Osteoblast (primary cell): Measurements from ENCODE around the gene EIF2D. TPM values are rescaled to one million over a fixed set of nuclear protein-coding genes. Genes with fewer than 3 reads are reported as not detected.

ENCODE experiments used
- DNase-seq: peaks from one replicate; pipeline ENCODE4 v3.0.0; 2011; ENCODE audit warnings: low spot score, mixed read lengths; ENCODE audit not compliant: insufficient read length; ENCODE audit errors: missing footprints
- H2AFZ ChIP-seq: 2 replicates; pipeline ENCODE4 v1.6.0; 2011; ENCODE audit warnings: mild to moderate bottlenecking, low read length
- H3K27ac ChIP-seq: 2 replicates; pipeline ENCODE4 v1.5.1; 2011; ENCODE audit warnings: mild to moderate bottlenecking, low read depth, low read length, moderate library complexity
- H3K27me3 ChIP-seq: 2 replicates; pipeline ENCODE4 v1.6.0; 2012; ENCODE audit warnings: mild to moderate bottlenecking, control low read depth, inconsistent platforms, low read length, moderate library complexity; ENCODE audit not compliant: insufficient read depth
- H3K36me3 ChIP-seq: 2 replicates; pipeline ENCODE4 v1.5.1; 2011; ENCODE audit warnings: mild to moderate bottlenecking, low read length, control low read depth, moderate library complexity; ENCODE audit not compliant: insufficient read depth
- H3K4me1 ChIP-seq: 2 replicates; pipeline ENCODE4 v1.5.1; 2011; ENCODE audit warnings: mild to moderate bottlenecking, low read length, control low read depth, moderate library complexity; ENCODE audit not compliant: insufficient read depth
- H3K4me2 ChIP-seq: 2 replicates; pipeline ENCODE4 v1.6.0; 2011; ENCODE audit warnings: mild to moderate bottlenecking, low read length; ENCODE audit not compliant: insufficient read depth
- H3K4me3 ChIP-seq: fragments of 200-600 bp; sonication (generic); 3 replicates; pipeline ENCODE4 v1.5.1; 2012; ENCODE audit warnings: mild to moderate bottlenecking, low read length, inconsistent platforms; ENCODE audit not compliant: insufficient read depth
- H3K79me2 ChIP-seq: 2 replicates; pipeline ENCODE4 v1.6.0; 2012; ENCODE audit warnings: mild to moderate bottlenecking, low read length, control low read depth, inconsistent platforms; ENCODE audit not compliant: insufficient read depth
- H3K9me3 ChIP-seq: 2 replicates; pipeline ENCODE4 v1.5.1; 2011; ENCODE audit warnings: low read depth, low read length, control low read depth
- H4K20me1 ChIP-seq: 2 replicates; pipeline ENCODE4 v1.6.0; 2012; ENCODE audit warnings: mild to moderate bottlenecking, low read length, control low read depth; ENCODE audit not compliant: insufficient read depth
- CTCF ChIP-seq: IDR thresholded peaks from 2 replicates; pipeline ENCODE4 v1.5.1; 2011; ENCODE audit warnings: mild to moderate bottlenecking, low read depth, low read length, moderate library complexity; ENCODE audit errors: extremely low read depth
- total RNA-seq: library from RNA; depleted of rRNA; stranded (reverse); fragments of >200 nt; gene quantifications from 2 replicates; pipeline ENCODE4 v1.2.3, GENCODE V29; 2012

EIF2D gene
- total RNA-seq, 1 donor: 52.8 TPM

GRCh38 chr1:206587904-206588303 is 24.4 kb downstream of the EIF2D start:
- Histone ChIP-seq H4K20me1 (no peaks in the 10 kb centered on the region), H3K4me1 (peaks cover 41% of the 10 kb centered on the region), H3K27ac (peak overlapping the region; percentile 85), H3K36me3 (peaks cover 10% of the 10 kb centered on the region), H3K9me3 (no peaks in the 10 kb centered on the region), H3K4me3 (no peak overlapping the region), H2AFZ (no peak overlapping the region), H3K4me2 (no peak overlapping the region), H3K79me2 (no peaks in the 10 kb centered on the region), H3K27me3 (peaks cover 2% of the 10 kb centered on the region)
- DNase-seq: no peak
- no peak for TF ChIP-seq CTCF

DNA sequence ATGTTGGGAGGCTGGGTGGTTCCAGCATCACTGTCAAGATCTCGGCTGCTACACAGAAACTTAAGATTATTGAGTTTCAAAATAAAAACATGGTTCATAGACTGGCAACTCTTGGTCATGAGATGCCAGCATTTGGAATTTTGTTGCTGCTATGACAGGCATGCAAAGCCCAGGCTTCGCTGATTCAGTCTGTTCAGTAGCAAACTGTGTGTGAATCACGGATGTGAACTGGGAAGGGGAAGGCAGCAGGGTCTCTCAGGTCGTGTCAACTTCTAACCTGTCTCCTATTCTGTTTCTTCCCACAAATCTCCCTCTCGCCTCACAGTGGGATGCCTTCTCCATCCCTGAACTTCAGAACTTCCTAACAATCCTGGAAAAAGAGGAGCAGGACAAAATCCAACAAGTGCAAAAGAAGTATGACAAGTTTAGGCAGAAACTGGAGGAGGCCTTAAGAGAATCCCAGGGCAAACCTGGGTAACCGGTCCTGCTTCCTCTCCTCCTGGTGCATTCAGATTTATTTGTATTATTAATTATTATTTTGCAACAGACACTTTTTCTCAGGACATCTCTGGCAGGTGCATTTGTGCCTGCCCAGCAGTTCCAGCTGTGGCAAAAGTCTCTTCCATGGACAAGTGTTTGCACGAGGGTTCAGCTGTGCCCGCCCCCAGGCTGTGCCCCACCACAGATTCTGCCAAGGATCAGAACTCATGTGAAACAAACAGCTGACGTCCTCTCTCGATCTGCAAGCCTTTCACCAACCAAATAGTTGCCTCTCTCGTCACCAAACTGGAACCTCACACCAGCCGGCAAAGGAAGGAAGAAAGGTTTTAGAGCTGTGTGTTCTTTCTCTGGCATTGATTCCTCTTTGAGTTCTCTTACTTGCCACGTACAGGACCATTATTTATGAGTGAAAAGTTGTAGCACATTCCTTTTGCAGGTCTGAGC is 25.5 kb downstream of the EIF2D start:
- no peaks in the 10 kb centered on the region for H3K79me2 ChIP-seq
- no peak overlapping the region for H3K4me2 ChIP-seq
- H4K20me1 ChIP-seq: no peaks in the 10 kb centered on the region
- no peak overlapping the region for H3K27ac ChIP-seq
- H3K27me3 ChIP-seq: peaks cover 8% of the 10 kb centered on the region
- no peaks in the 10 kb centered on the region for H3K9me3 ChIP-seq
- DNase-seq: no peak
- peaks cover 41% of the 10 kb centered on the region for H3K4me1 ChIP-seq
- H2AFZ ChIP-seq: no peak overlapping the region
- H3K4me3 ChIP-seq: no peak overlapping the region
- H3K36me3 ChIP-seq: peaks cover 10% of the 10 kb centered on the region
- TF ChIP-seq CTCF: no peak

GRCh38 chr1:206584683-206585082 is 27.6 kb downstream of the EIF2D start:
- Histone ChIP-seq H3K27ac (no peak overlapping the region), H3K79me2 (no peaks in the 10 kb centered on the region), H3K4me3 (no peak overlapping the region), H3K36me3 (no peaks in the 10 kb centered on the region), H3K9me3 (no peaks in the 10 kb centered on the region), H3K4me2 (no peak overlapping the region), H3K4me1 (peaks cover 34% of the 10 kb centered on the region), H2AFZ (no peak overlapping the region), H4K20me1 (no peaks in the 10 kb centered on the region), H3K27me3 (peaks cover 8% of the 10 kb centered on the region)
- no peak for TF ChIP-seq CTCF
- no peak for DNase-seq
